Ectodermal cell (in vitro differentiated cells): ENCODE measurements around the gene OLFM3.

Source experiments
- H3K27ac ChIP-seq: 2 replicates; pipeline ENCODE4 v1.7.0; 2013; ENCODE audit warnings: mild to moderate bottlenecking, low read depth, low read length; ENCODE audit not compliant: insufficient read depth, poor library complexity, severe bottlenecking
- H3K27me3 ChIP-seq: 2 replicates; pipeline ENCODE4 v1.7.0; 2013; ENCODE audit warnings: mild to moderate bottlenecking, low read length; ENCODE audit not compliant: insufficient read depth, control insufficient read depth, poor library complexity, severe bottlenecking
- H3K36me3 ChIP-seq: one replicate; pipeline ENCODE4 v1.7.0; 2013; ENCODE audit warnings: low read length; ENCODE audit not compliant: control insufficient read depth, insufficient read depth
- H3K4me1 ChIP-seq: one replicate; pipeline ENCODE4 v1.7.0; 2013; ENCODE audit warnings: low read length; ENCODE audit not compliant: control insufficient read depth, insufficient read depth
- H3K4me3 ChIP-seq: 2 replicates; pipeline ENCODE4 v1.7.0; 2013; ENCODE audit warnings: low read depth, low read length, control low read depth; ENCODE audit not compliant: insufficient read depth
- H3K9me3 ChIP-seq: 2 replicates; pipeline ENCODE4 v1.7.0; 2013; ENCODE audit warnings: mild to moderate bottlenecking, low read length, moderate library complexity; ENCODE audit not compliant: control insufficient read depth
- WGBS, 2 experiments: methylation state at CpG; one replicate each; pipeline ENCODE4 v1.1.7; 2013; ENCODE audit warnings: missing lambda C conversion rate in 2 of 2; 5-methylcytosine and 5-hydroxymethylcytosine counted together

Gene OLFM3

DNA sequence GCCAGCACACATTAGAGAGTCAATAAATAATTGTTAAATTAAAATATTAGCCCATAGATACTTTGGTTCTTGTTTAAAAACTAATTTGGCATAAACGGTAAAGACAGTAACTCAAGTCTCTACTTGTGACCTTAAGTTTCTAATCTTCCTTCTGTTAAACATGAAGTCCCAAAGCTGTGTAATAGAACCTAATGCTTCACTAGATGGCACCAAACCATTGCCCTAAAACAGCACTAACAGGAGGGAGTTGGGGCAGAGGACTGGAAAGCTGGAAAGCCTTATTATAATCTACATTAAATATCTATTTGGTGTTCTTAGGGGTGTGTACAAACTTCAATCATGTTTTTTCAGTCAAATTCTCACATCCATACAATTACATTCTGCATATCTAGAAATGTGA is 176.7 kb downstream of the OLFM3 start:
- H3K4me1 ChIP-seq: no peaks in the 10 kb centered on the region
- WGBS, 2 experiments: 93 to 100% methylated on average over 1 of the region's 1 CpG
- H3K27ac ChIP-seq: no peak overlapping the region
- H3K9me3 ChIP-seq: no peaks in the 10 kb centered on the region
- H3K27me3 ChIP-seq: no peaks in the 10 kb centered on the region
- H3K4me3 ChIP-seq: no peak overlapping the region
- no peaks in the 10 kb centered on the region for H3K36me3 ChIP-seq

- Histone ChIP-seq H3K4me3 (no peak overlapping the region), H3K27ac (no peak overlapping the region), H3K36me3 (no peaks in the 10 kb centered on the region), H3K27me3 (no peaks in the 10 kb centered on the region), H3K9me3 (no peaks in the 10 kb centered on the region), H3K4me1 (no peaks in the 10 kb centered on the region)
- 90 to 100% methylated on average over 1 of the region's 1 CpG for WGBS, 2 experiments
Measured at GRCh38 chr1:101816262-101816661, 180.5 kb downstream of the OLFM3 start.

- 100% methylated on average over 2 of the region's 2 CpGs for WGBS, 2 experiments
Measured at GRCh38 chr1:101798417-101798816, 198.3 kb downstream of the OLFM3 start.

DNA sequence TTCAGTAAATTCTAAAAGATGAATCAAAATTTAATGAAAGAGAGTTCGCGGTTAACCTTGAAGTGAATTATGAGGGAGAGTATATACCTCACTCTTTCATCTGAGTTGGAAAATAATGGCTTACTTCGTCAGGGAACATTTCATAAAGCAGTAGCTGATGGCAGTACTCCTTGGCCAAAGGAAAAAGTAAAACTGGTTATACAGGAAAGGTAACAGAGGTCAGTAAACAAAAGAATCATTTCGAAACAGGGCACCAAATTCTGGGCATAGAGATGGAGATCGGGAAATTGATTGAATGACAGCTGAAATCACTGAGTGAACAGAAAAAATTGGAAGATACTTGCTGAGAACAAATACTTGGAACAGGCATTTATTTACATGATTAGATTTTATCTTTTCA is 199.0 kb downstream of the OLFM3 start:
- H3K36me3 ChIP-seq: no peaks in the 10 kb centered on the region
- no peaks in the 10 kb centered on the region for H3K27me3 ChIP-seq
- no peak overlapping the region for H3K4me3 ChIP-seq
- no peak overlapping the region for H3K27ac ChIP-seq
- peaks cover 2% of the 10 kb centered on the region for H3K4me1 ChIP-seq
- 90 to 95% methylated on average over 5 of the region's 5 CpGs for WGBS, 2 experiments
- no peaks in the 10 kb centered on the region for H3K9me3 ChIP-seq

More at GRCh38 chr1:101798417-101798816, 198.3 kb downstream of the OLFM3 start:
- Histone ChIP-seq H3K36me3 (no peaks in the 10 kb centered on the region), H3K9me3 (no peaks in the 10 kb centered on the region), H3K27ac (no peak overlapping the region), H3K4me1 (no peaks in the 10 kb centered on the region), H3K27me3 (no peaks in the 10 kb centered on the region), H3K4me3 (no peak overlapping the region)

- Histone ChIP-seq H3K4me1 (no peaks in the 10 kb centered on the region), H3K27me3 (no peaks in the 10 kb centered on the region), H3K27ac (no peak overlapping the region), H3K9me3 (no peaks in the 10 kb centered on the region), H3K4me3 (no peak overlapping the region), H3K36me3 (no peaks in the 10 kb centered on the region)
- 84 to 88% methylated on average over 3 of the region's 3 CpGs for WGBS, 2 experiments
Measured at GRCh38 chr1:101781201-101781831, 215.4 kb downstream of the OLFM3 start.

DNA sequence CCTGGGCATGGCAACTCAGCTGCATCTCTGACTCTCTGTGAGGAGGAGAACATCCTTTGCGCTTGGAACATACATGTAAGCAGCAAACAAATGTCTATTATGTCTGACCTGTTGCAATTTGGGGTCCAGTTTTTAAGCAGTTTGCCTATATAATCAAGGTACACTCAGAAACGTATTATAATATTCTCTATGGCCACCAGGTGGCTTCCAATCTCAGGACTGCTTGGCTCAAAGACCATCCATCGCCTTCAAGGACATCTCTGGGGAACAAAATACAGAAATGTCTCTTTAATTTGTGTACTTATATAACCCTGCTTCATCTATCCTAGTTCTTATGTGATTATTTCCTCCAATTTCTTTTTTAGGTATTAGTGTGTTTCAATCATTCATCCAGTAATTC is 227.2 kb downstream of the OLFM3 start:
- H3K27ac ChIP-seq: no peak overlapping the region
- H3K4me3 ChIP-seq: no peak overlapping the region
- no peaks in the 10 kb centered on the region for H3K27me3 ChIP-seq
- H3K4me1 ChIP-seq: no peaks in the 10 kb centered on the region
- no peaks in the 10 kb centered on the region for H3K36me3 ChIP-seq
- 79 to 86% methylated on average over 3 of the region's 3 CpGs for WGBS, 2 experiments
- no peaks in the 10 kb centered on the region for H3K9me3 ChIP-seq

DNA sequence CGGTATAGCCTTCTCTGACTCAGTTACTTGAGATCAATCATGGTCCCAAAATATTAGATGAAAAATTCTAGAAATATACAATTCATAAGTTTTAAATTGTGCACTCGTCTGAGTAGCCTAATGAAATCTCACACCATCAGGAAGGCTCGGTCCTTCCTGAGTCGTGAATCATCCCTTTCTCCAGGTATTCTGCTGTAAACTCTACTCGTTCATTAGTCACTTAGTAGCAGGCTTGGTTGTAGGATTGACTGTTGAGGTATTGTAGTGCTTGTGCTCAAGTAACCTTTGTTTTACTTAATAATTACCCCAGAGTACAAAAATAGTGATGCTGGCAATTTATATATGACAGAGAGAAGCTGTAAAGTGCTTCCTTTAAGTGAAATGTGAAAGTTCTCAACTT is 238.7 kb downstream of the OLFM3 start:
- H3K27ac ChIP-seq: no peak overlapping the region
- WGBS, 2 experiments: 87 to 92% methylated on average over 3 to 4 of the region's 5 CpGs
- H3K4me3 ChIP-seq: no peak overlapping the region
- H3K36me3 ChIP-seq: no peaks in the 10 kb centered on the region
- no peaks in the 10 kb centered on the region for H3K27me3 ChIP-seq
- no peaks in the 10 kb centered on the region for H3K9me3 ChIP-seq
- no peaks in the 10 kb centered on the region for H3K4me1 ChIP-seq

GRCh38 chr1:101756411-101756810 is 240.3 kb downstream of the OLFM3 start:
- H3K4me3 ChIP-seq: no peak overlapping the region
- 100% methylated on average over 1 of the region's 2 CpGs; no CpG with 5 or more reads in 1 of the 2 experiments for WGBS, 2 experiments
- no peak overlapping the region for H3K27ac ChIP-seq
- H3K27me3 ChIP-seq: no peaks in the 10 kb centered on the region
- no peaks in the 10 kb centered on the region for H3K9me3 ChIP-seq
- no peaks in the 10 kb centered on the region for H3K4me1 ChIP-seq
- H3K36me3 ChIP-seq: no peaks in the 10 kb centered on the region
